Erythroblast (primary cell): Measurements from ENCODE around the gene PAEP.

ENCODE experiments used
- GATA1 ChIP-seq: IDR thresholded peaks from 2 replicates; pipeline ENCODE4 v1.6.1; 2011; ENCODE audit warnings: low read depth, mild to moderate bottlenecking, control low read depth, low read length, moderate library complexity
- POLR2A ChIP-seq: IDR thresholded peaks from 2 replicates; pipeline ENCODE4 v1.6.1; 2011; ENCODE audit warnings: mild to moderate bottlenecking, low read length

DNA sequence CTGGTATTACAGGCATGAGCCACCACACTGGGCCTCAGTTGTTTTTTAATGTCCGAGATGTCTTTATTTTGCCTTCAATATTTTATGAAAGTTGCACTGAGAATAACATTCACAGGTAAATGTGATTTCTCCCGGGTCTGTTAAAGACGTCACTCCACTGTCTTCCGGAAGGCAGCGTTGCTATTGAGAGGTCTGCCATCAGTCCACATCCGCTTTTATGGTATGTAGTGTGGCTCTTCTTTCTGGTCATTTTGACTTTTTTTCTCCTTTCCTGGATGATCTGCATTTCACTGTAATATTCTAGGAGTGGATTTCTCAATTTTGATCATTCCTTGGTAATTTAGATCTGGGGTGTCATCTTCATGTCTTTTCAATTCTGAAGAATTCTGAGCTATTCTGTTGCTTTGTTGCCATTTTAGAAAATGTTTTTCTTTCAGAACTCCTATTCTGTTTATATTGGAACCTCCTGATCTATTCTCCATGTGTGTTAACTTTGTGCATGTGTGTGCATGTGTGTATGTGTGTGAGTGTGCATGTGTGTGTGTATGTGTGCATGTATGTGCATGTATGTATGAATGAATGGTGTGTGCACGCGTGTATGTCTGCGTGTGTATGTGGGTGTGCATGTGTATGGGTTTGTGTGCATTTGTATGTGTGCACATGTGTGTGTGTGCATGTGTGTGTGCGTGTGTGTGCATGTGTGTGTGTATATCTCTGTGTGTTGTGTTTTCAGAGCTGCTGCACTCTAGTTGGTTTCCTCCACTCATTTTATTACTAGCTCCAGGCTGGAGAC lies 42.2 kb upstream of the PAEP start:
- no peak for TF ChIP-seq POLR2A
- no peak for TF ChIP-seq GATA1
